ENCODE data around the gene HK1. TPM values are rescaled to one million over a fixed set of nuclear protein-coding genes. Genes with fewer than 3 reads are reported as not detected.
"Not testable (repeated sequence)": the region's sequence is repeated elsewhere in the genome, so short reads cannot be mapped to it uniquely, and the experiment has no call there.

HK1 gene
- total and polyA plus RNA-seq, 7 experiments from 2014 or later: 60.1 to 144 (median 83.8) TPM

GRCh38 chr10:69328888-69329287 lies 50.6 kb downstream of the HK1 start:
- DNase-seq; H3K36me3 ChIP-seq (ENCODE audit: control insufficient read depth in 2 of 3, insufficient read depth in 3 of 3, low read length in 3 of 3); H3K36me3 Mint-ChIP-seq; H3K27me3 ChIP-seq (ENCODE audit: control insufficient read depth in 2 of 2, insufficient read depth in 2 of 2, low read length in 2 of 2); H3K27me3 Mint-ChIP-seq; H3K9me3 Mint-ChIP-seq; H3K9me3 ChIP-seq (ENCODE audit: control insufficient read depth in 2 of 3, low read length in 3 of 3); H3K4me3 ChIP-seq (ENCODE audit: low read length); ATAC-seq: not testable (repeated sequence)
- H3K4me1 Mint-ChIP-seq: peaks cover 41 to 93% (median 73%) of the 10 kb centered on the region in 7 donors
- POLR2A ChIA-PET: interaction anchor here (1.3 to 4.0 kb wide), 4 partner anchors 11 to 35 kb away, joined by 4 to 48 read pairs (median 7); no protein-coding TSS in a partner anchor
- CTCF ChIA-PET: interaction anchor here (0.6 kb wide), 1 partner anchor 49 kb away, joined by 3 read pairs; no protein-coding TSS in a partner anchor
- H3K27ac ChIP-seq (ENCODE audit: low read depth, low read length): peak overlapping the region; percentile 65
- peak overlapping the region in 9 of 10 donors; percentile 76 to 90 (median 81) for H3K4me3 Mint-ChIP-seq
- intact Hi-C loops (cut with micrococcal nuclease): loop anchor here (1.0 to 10.0 kb wide), 4 partner anchors 10 to 1076 kb away; partner anchors contain the start of gene EIF4EBP2 (in 1 of the 2)
- H3K27ac Mint-ChIP-seq: peak overlapping the region in 8 of 9 donors; percentile 68 to 96 (median 90)
- H3K4me1 ChIP-seq (ENCODE audit: control insufficient read depth in 2 of 2, insufficient read depth in 2 of 2, low read length in 2 of 2): peaks cover 16 to 22% of the 10 kb centered on the region in 2 donors

- Mint-ChIP-seq H3K4me3 (peak overlapping the region in 4 of 10 donors; percentile 19 to 58 (median 28)), H3K4me1 (peaks cover 47 to 95% (median 75%) of the 10 kb centered on the region in 7 donors), H3K27me3 (no peaks in the 10 kb centered on the region), H3K27ac (peak overlapping the region in 6 of 9 donors; percentile 56 to 90 (median 70)), H3K9me3 (no peaks in the 10 kb centered on the region), H3K36me3 (peaks cover 0 to 10% (median 0%) of the 10 kb centered on the region in 5 donors)
- CTCF ChIA-PET: no interaction called here
- H3K27me3 ChIP-seq (ENCODE audit: control insufficient read depth in 2 of 2, insufficient read depth in 2 of 2, low read length in 2 of 2): no peaks in the 10 kb centered on the region
- peaks cover 0 to 3% (median 0%) of the 10 kb centered on the region in 3 experiments for H3K36me3 ChIP-seq (ENCODE audit: control insufficient read depth in 2 of 3, insufficient read depth in 3 of 3, low read length in 3 of 3)
- intact Hi-C loops (cut with micrococcal nuclease): loop anchor here in 1 of 2 donors (10.0 kb wide), 1 partner anchor 1075 kb away; the partner anchor contains the start of gene EIF4EBP2
- H3K4me1 ChIP-seq (ENCODE audit: control insufficient read depth in 2 of 2, insufficient read depth in 2 of 2, low read length in 2 of 2): peaks cover 24 to 30% of the 10 kb centered on the region in 2 donors
- POLR2A ChIA-PET: interaction anchor here (4.0 kb wide), 1 partner anchor 11 kb away, joined by 48 read pairs; no protein-coding TSS in a partner anchor
- H3K9me3 ChIP-seq (ENCODE audit: control insufficient read depth in 2 of 3, low read length in 3 of 3): no peaks in the 10 kb centered on the region
- no peak overlapping the region for H3K27ac ChIP-seq (ENCODE audit: low read depth, low read length)
- DNase-seq (no peak), ATAC-seq (no peak)
- no peak overlapping the region for H3K4me3 ChIP-seq (ENCODE audit: low read length)
Observed at GRCh38 chr10:69329721-69330178, 51.5 kb downstream of the HK1 start.

GRCh38 chr10:69331161-69331560 lies 52.9 kb downstream of the HK1 start:
- no peak overlapping the region for H3K27ac ChIP-seq (ENCODE audit: low read depth, low read length)
- no peaks in the 10 kb centered on the region for H3K9me3 ChIP-seq (ENCODE audit: control insufficient read depth in 2 of 3, low read length in 3 of 3)
- no peaks in the 10 kb centered on the region for H3K27me3 ChIP-seq (ENCODE audit: control insufficient read depth in 2 of 2, insufficient read depth in 2 of 2, low read length in 2 of 2)
- peaks cover 25 to 39% of the 10 kb centered on the region in 2 donors for H3K4me1 ChIP-seq (ENCODE audit: control insufficient read depth in 2 of 2, insufficient read depth in 2 of 2, low read length in 2 of 2)
- intact Hi-C loops (cut with micrococcal nuclease): no loop called here
- peaks cover 56 to 96% (median 80%) of the 10 kb centered on the region in 7 donors for H3K4me1 Mint-ChIP-seq
- POLR2A ChIA-PET: interaction anchor here (0.6 to 5.8 kb wide), 4 partner anchors 12 to 428 kb away, joined by 3 to 34 read pairs (median 4); no protein-coding TSS in a partner anchor
- no peak for DNase-seq
- ATAC-seq: no peak
- peaks cover 0 to 3% (median 0%) of the 10 kb centered on the region in 3 experiments for H3K36me3 ChIP-seq (ENCODE audit: control insufficient read depth in 2 of 3, insufficient read depth in 3 of 3, low read length in 3 of 3)
- H3K36me3 Mint-ChIP-seq: peaks cover 0 to 10% (median 4%) of the 10 kb centered on the region in 5 donors
- H3K27me3 Mint-ChIP-seq: no peaks in the 10 kb centered on the region
- CTCF ChIA-PET: interaction anchor here (0.6 kb wide), 1 partner anchor 270 kb away, joined by 5 read pairs; no protein-coding TSS in a partner anchor
- H3K27ac Mint-ChIP-seq: peak overlapping the region in 3 of 9 donors; percentile 12 to 90 (median 14)
- no peaks in the 10 kb centered on the region for H3K9me3 Mint-ChIP-seq
- H3K4me3 ChIP-seq (ENCODE audit: low read length): no peak overlapping the region
- H3K4me3 Mint-ChIP-seq: no peak overlapping the region

GRCh38 chr10:69332278-69333010 lies 54.1 kb downstream of the HK1 start:
- Histone ChIP-seq H3K27me3 (ENCODE audit: control insufficient read depth in 2 of 2, insufficient read depth in 2 of 2, low read length in 2 of 2) (no peaks in the 10 kb centered on the region), H3K4me1 (ENCODE audit: control insufficient read depth in 2 of 2, insufficient read depth in 2 of 2, low read length in 2 of 2) (peaks cover 26 to 41% of the 10 kb centered on the region in 2 donors), H3K9me3 (ENCODE audit: control insufficient read depth in 2 of 3, low read length in 3 of 3) (no peaks in the 10 kb centered on the region), H3K4me3 (ENCODE audit: low read length) (no peak overlapping the region), H3K36me3 (ENCODE audit: control insufficient read depth in 2 of 3, insufficient read depth in 3 of 3, low read length in 3 of 3) (peaks cover 0 to 3% (median 0%) of the 10 kb centered on the region in 3 experiments), H3K27ac (ENCODE audit: low read depth, low read length) (no peak overlapping the region)
- POLR2A ChIA-PET: interaction anchor here (1.4 to 5.8 kb wide), 4 partner anchors 9 to 30 kb away, joined by 3 to 34 read pairs (median 5); no protein-coding TSS in a partner anchor
- H3K27me3 Mint-ChIP-seq: no peaks in the 10 kb centered on the region
- H3K27ac Mint-ChIP-seq: peak overlapping the region in 4 of 9 donors; percentile 13 to 65 (median 53)
- no peaks in the 10 kb centered on the region for H3K9me3 Mint-ChIP-seq
- H3K4me3 Mint-ChIP-seq: peak overlapping the region in 1 of 10 donors; percentile 19
- peaks cover 0 to 10% (median 4%) of the 10 kb centered on the region in 5 donors for H3K36me3 Mint-ChIP-seq
- CTCF ChIA-PET: no interaction called here
- DNase-seq (no peak), ATAC-seq (no peak)
- intact Hi-C loops (cut with micrococcal nuclease): no loop called here
- peaks cover 54 to 92% (median 74%) of the 10 kb centered on the region in 7 donors for H3K4me1 Mint-ChIP-seq

GRCh38 chr10:69333205-69333604 lies 54.9 kb downstream of the HK1 start:
- peaks cover 0 to 10% (median 4%) of the 10 kb centered on the region in 5 donors for H3K36me3 Mint-ChIP-seq
- ATAC-seq (no peak), DNase-seq (no peak)
- Histone ChIP-seq H3K9me3 (ENCODE audit: control insufficient read depth in 2 of 3, low read length in 3 of 3) (no peaks in the 10 kb centered on the region), H3K4me3 (ENCODE audit: low read length) (no peak overlapping the region), H3K27ac (ENCODE audit: low read depth, low read length) (no peak overlapping the region), H3K36me3 (ENCODE audit: control insufficient read depth in 2 of 3, insufficient read depth in 3 of 3, low read length in 3 of 3) (peaks cover 0 to 3% (median 0%) of the 10 kb centered on the region in 3 experiments), H3K4me1 (ENCODE audit: control insufficient read depth in 2 of 2, insufficient read depth in 2 of 2, low read length in 2 of 2) (peaks cover 22 to 42% of the 10 kb centered on the region in 2 donors), H3K27me3 (ENCODE audit: control insufficient read depth in 2 of 2, insufficient read depth in 2 of 2, low read length in 2 of 2) (no peaks in the 10 kb centered on the region)
- peaks cover 57 to 92% (median 72%) of the 10 kb centered on the region in 7 donors for H3K4me1 Mint-ChIP-seq
- POLR2A ChIA-PET: interaction anchor here (0.9 to 5.8 kb wide), 4 partner anchors 9 to 29 kb away, joined by 3 to 34 read pairs (median 6); no protein-coding TSS in a partner anchor
- H3K4me3 Mint-ChIP-seq: peak overlapping the region in 1 of 10 donors; percentile 82
- intact Hi-C loops (cut with micrococcal nuclease): no loop called here
- H3K27ac Mint-ChIP-seq: peak overlapping the region in 2 of 9 donors; percentile 32 to 49
- H3K9me3 Mint-ChIP-seq: no peaks in the 10 kb centered on the region
- H3K27me3 Mint-ChIP-seq: no peaks in the 10 kb centered on the region
- CTCF ChIA-PET: no interaction called here

- ATAC-seq; H3K27me3 Mint-ChIP-seq; H3K36me3 ChIP-seq (ENCODE audit: control insufficient read depth in 2 of 3, insufficient read depth in 3 of 3, low read length in 3 of 3); DNase-seq; H3K4me3 ChIP-seq (ENCODE audit: low read length); H3K9me3 ChIP-seq (ENCODE audit: control insufficient read depth in 2 of 3, low read length in 3 of 3); H3K9me3 Mint-ChIP-seq; H3K27me3 ChIP-seq (ENCODE audit: control insufficient read depth in 2 of 2, insufficient read depth in 2 of 2, low read length in 2 of 2); H3K27ac ChIP-seq (ENCODE audit: low read depth, low read length): not testable (repeated sequence)
- H3K4me1 ChIP-seq (ENCODE audit: control insufficient read depth in 2 of 2, insufficient read depth in 2 of 2, low read length in 2 of 2): peaks cover 19 to 43% of the 10 kb centered on the region in 2 donors
- H3K4me3 Mint-ChIP-seq: peak overlapping the region in 7 of 10 donors; percentile 23 to 83 (median 74)
- peaks cover 57 to 92% (median 72%) of the 10 kb centered on the region in 7 donors for H3K4me1 Mint-ChIP-seq
- POLR2A ChIA-PET: interaction anchor here (0.9 to 5.8 kb wide), 4 partner anchors 10 to 15 kb away, joined by 5 to 34 read pairs (median 8); no protein-coding TSS in a partner anchor
- intact Hi-C loops (cut with micrococcal nuclease): loop anchor here (2.0 kb wide), 2 partner anchors 15 kb away; no protein-coding TSS in a partner anchor
- CTCF ChIA-PET: interaction anchor here (0.6 kb wide), 1 partner anchor 115 kb away, joined by 3 read pairs; no protein-coding TSS in a partner anchor
- peak overlapping the region in 6 of 9 donors; percentile 12 to 90 (median 78) for H3K27ac Mint-ChIP-seq
- H3K36me3 Mint-ChIP-seq: peaks cover 0 to 13% (median 4%) of the 10 kb centered on the region in 5 donors
Observed at GRCh38 chr10:69333865-69334301, 55.6 kb downstream of the HK1 start.

Data from naive thymus-derived CD4-positive, alpha-beta T cell (primary cell).